Neural progenitor cell (in vitro differentiated cells): ENCODE measurements around the gene RSPH6A.

Source experiments
- CTCF ChIP-seq: fragments of 200-600 bp; sonication (generic); IDR thresholded peaks from 2 replicates; pipeline ENCODE4 v1.5.1; 2017; ENCODE audit warnings: antibody characterized with exemption, mild to moderate bottlenecking
- EZH2 ChIP-seq: fragments of 200-600 bp; sonication (generic); IDR thresholded peaks from 2 replicates; pipeline ENCODE4 v1.6.1; 2017; ENCODE audit warnings: antibody characterized with exemption, mild to moderate bottlenecking, moderate library complexity
- EZH2phosphoT487 ChIP-seq: fragments of 200-600 bp; sonication (generic); IDR thresholded peaks from 2 replicates; pipeline ENCODE4 v1.6.1; 2017; ENCODE audit warnings: antibody characterized with exemption

- TF ChIP-seq CTCF, result no peak
- no peak for TF ChIP-seq EZH2phosphoT487
- TF ChIP-seq EZH2, result no peak
These were observed 31.0 kb downstream of the RSPH6A start for GRCh38 chr19:45784096-45784495.
